Neuronal stem cell (in vitro differentiated cells): Measurements from ENCODE around the gene ELOVL1.

ENCODE experiments used
- DNase-seq: peaks from one replicate; pipeline ENCODE4 v3.0.0-alpha.2; 2013; ENCODE audit warnings: low spot score
- H2AFZ ChIP-seq: one replicate; pipeline ENCODE4 v1.6.1; 2013; ENCODE audit warnings: mild to moderate bottlenecking, low read length, inconsistent platforms
- H2AK5ac ChIP-seq: 2 replicates; pipeline ENCODE4 v1.6.1; 2013; ENCODE audit warnings: low read depth, mild to moderate bottlenecking, inconsistent platforms, low read length, moderate library complexity, mixed read lengths
- H2BK120ac ChIP-seq: 2 replicates; pipeline ENCODE4 v1.6.1; 2013; ENCODE audit warnings: low read depth, mild to moderate bottlenecking, inconsistent platforms, low read length, moderate library complexity, mixed read lengths
- H2BK12ac ChIP-seq: one replicate; pipeline ENCODE4 v1.6.1; 2013; ENCODE audit warnings: low read length, inconsistent platforms
- H2BK15ac ChIP-seq: 2 replicates; pipeline ENCODE4 v1.6.1; 2013; ENCODE audit warnings: mild to moderate bottlenecking, low read length, inconsistent platforms, mixed read lengths
- H2BK5ac ChIP-seq: one replicate; pipeline ENCODE4 v1.6.1; 2013; ENCODE audit warnings: inconsistent platforms, mild to moderate bottlenecking, low read length, moderate library complexity
- H3K14ac ChIP-seq: one replicate; pipeline ENCODE4 v1.6.1; 2013; ENCODE audit warnings: low read length, inconsistent platforms
- H3K18ac ChIP-seq: 2 replicates; pipeline ENCODE4 v1.6.1; 2013; ENCODE audit warnings: low read length, inconsistent platforms
- H3K23ac ChIP-seq: 2 replicates; pipeline ENCODE4 v1.6.1; 2013; ENCODE audit warnings: low read depth, mild to moderate bottlenecking, mixed read lengths, low read length, inconsistent platforms; ENCODE audit not compliant: poor library complexity
- H3K27ac ChIP-seq: replicated peaks from 3 replicates; pipeline ENCODE4 v1.5.1; 2013; ENCODE audit warnings: low read length, inconsistent platforms
- H3K27me3 ChIP-seq, 3 experiments: 2 replicates each; pipeline ENCODE4 v1.6.1; 2013; ENCODE audit warnings: low read length in 3 of 3, mild to moderate bottlenecking in 2 of 3, inconsistent platforms in 1 of 3, low read depth in 1 of 3, mixed read lengths in 1 of 3, moderate library complexity in 1 of 3; ENCODE audit not compliant: control insufficient read depth in 3 of 3, insufficient read depth in 3 of 3
- H3K36me3 ChIP-seq, 2 donors: replicated peaks in 1 of 2; 2 replicates each; pipeline ENCODE4 v1.6.1; 2013; ENCODE audit warnings: low read length in 2 of 2; ENCODE audit not compliant: control insufficient read depth in 2 of 2, insufficient read depth in 2 of 2
- H3K4ac ChIP-seq: 2 replicates; pipeline ENCODE4 v1.6.1; 2013; ENCODE audit warnings: inconsistent platforms, mild to moderate bottlenecking, low read length, moderate library complexity
- H3K4me1 ChIP-seq, 2 donors: 1 replicate in 1 of 2; 2 replicates in 1 of 2; pipeline ENCODE4 v1.6.1; 2013; ENCODE audit warnings: low read length in 2 of 2, low read depth in 1 of 2; ENCODE audit not compliant: control insufficient read depth in 2 of 2, insufficient read depth in 1 of 2
- H3K4me2 ChIP-seq: one replicate; pipeline ENCODE4 v1.6.1; 2013; ENCODE audit warnings: mild to moderate bottlenecking, low read length, inconsistent platforms; ENCODE audit not compliant: insufficient read depth, poor library complexity, severe bottlenecking
- H3K4me3 ChIP-seq, 2 donors: 2 replicates each; pipeline ENCODE4 v1.5.1; 2013; ENCODE audit warnings: low read length in 2 of 2, mild to moderate bottlenecking in 2 of 2, inconsistent platforms in 1 of 2, moderate library complexity in 1 of 2
- H3K79me1 ChIP-seq: one replicate; pipeline ENCODE4 v1.6.1; 2013; ENCODE audit warnings: low read depth, mild to moderate bottlenecking, inconsistent platforms, low read length, moderate library complexity
- H3K9ac ChIP-seq: one replicate; pipeline ENCODE4 v1.6.1; 2013; ENCODE audit warnings: mild to moderate bottlenecking, low read depth, low read length, inconsistent platforms; ENCODE audit not compliant: poor library complexity
- H3K9me3 ChIP-seq, 2 donors: replicated peaks in 1 of 2; 2 replicates each; pipeline versions ENCODE3 to v1.6.1; 2013; ENCODE audit warnings: low read length in 2 of 2, mild to moderate bottlenecking in 2 of 2, inconsistent platforms in 1 of 2, low read depth in 1 of 2, mixed read lengths in 1 of 2, moderate library complexity in 1 of 2; ENCODE audit not compliant: control insufficient read depth in 2 of 2, insufficient read depth in 1 of 2
- H4K8ac ChIP-seq: one replicate; pipeline ENCODE4 v1.6.1; 2013; ENCODE audit warnings: low read depth, mild to moderate bottlenecking, inconsistent platforms, low read length, moderate library complexity
- H4K91ac ChIP-seq: one replicate; pipeline ENCODE4 v1.6.1; 2013; ENCODE audit warnings: low read length, low read depth, mild to moderate bottlenecking, inconsistent platforms; ENCODE audit not compliant: poor library complexity
- WGBS, 2 donors: extraction: QIAGEN DNeasy Blood & Tissue Kit; methylation state at CpG; one replicate each; pipeline ENCODE4 v1.1.7; 2013; ENCODE audit warnings: missing lambda C conversion rate in 2 of 2, mixed read lengths in 1 of 2; ENCODE audit not compliant: insufficient read length in 2 of 2, insufficient replicate concordance in 1 of 2; ENCODE audit errors: extremely low coverage in 2 of 2; 5-methylcytosine and 5-hydroxymethylcytosine counted together

Gene ELOVL1

GRCh38 chr1:43317817-43318471 is 49.9 kb downstream of the ELOVL1 start:
- H4K91ac ChIP-seq, result peak overlapping the region; percentile 93
- H3K4me1 ChIP-seq, result peaks cover 0 to 5% of the 10 kb centered on the region in 2 donors
- H4K8ac ChIP-seq, result no peak overlapping the region
- no peak overlapping the region for H3K27ac ChIP-seq
- no peak overlapping the region for H3K9ac ChIP-seq
- H2AFZ ChIP-seq, result no peak overlapping the region
- H3K4me3 ChIP-seq, result no peak overlapping the region
- H2BK120ac ChIP-seq, result no peak overlapping the region
- H3K9me3 ChIP-seq, result no peaks in the 10 kb centered on the region
- H3K79me1 ChIP-seq, result no peaks in the 10 kb centered on the region
- H3K36me3 ChIP-seq, result no peaks in the 10 kb centered on the region
- H3K4me2 ChIP-seq, result no peak overlapping the region
- no peak overlapping the region for H3K14ac ChIP-seq
- peak overlapping the region; percentile 77 for H3K18ac ChIP-seq
- H3K4ac ChIP-seq, result no peak overlapping the region
- H2BK12ac ChIP-seq, result no peak overlapping the region
- no peak for DNase-seq
- no CpG with 5 or more reads among the region's 15 CpGs for WGBS, 2 donors
- no peak overlapping the region for H2AK5ac ChIP-seq
- no peak overlapping the region for H2BK15ac ChIP-seq
- H2BK5ac ChIP-seq, result no peak overlapping the region
- no peaks in the 10 kb centered on the region for H3K27me3 ChIP-seq
- peak overlapping the region; percentile 37 for H3K23ac ChIP-seq

GRCh38 chr1:43316738-43317520 is 50.9 kb downstream of the ELOVL1 start:
- WGBS, 2 donors, result no CpG with 5 or more reads among the region's 16 CpGs

GRCh38 chr1:43315963-43316737 is 51.7 kb downstream of the ELOVL1 start:
- Histone ChIP-seq H4K91ac (no peak overlapping the region), H2AFZ (no peak overlapping the region), H3K9me3 (no peaks in the 10 kb centered on the region), H2BK5ac (no peak overlapping the region), H3K27ac (no peak overlapping the region), H3K4ac (no peak overlapping the region), H3K4me1 (peaks cover 0 to 5% of the 10 kb centered on the region in 2 donors), H2BK12ac (no peak overlapping the region), H3K18ac (no peak overlapping the region), H3K23ac (no peak overlapping the region), H2AK5ac (no peak overlapping the region), H3K9ac (no peak overlapping the region), H3K4me2 (no peak overlapping the region), H3K4me3 (peak overlapping the region in 1 of 2 donors; percentile 34), H3K79me1 (no peaks in the 10 kb centered on the region), H4K8ac (no peak overlapping the region), H3K14ac (no peak overlapping the region), H2BK120ac (no peak overlapping the region), H3K27me3 (no peaks in the 10 kb centered on the region), H2BK15ac (no peak overlapping the region), H3K36me3 (no peaks in the 10 kb centered on the region)
- DNase-seq, result no peak
- no CpG with 5 or more reads among the region's 10 CpGs for WGBS, 2 donors

More at GRCh38 chr1:43316738-43317520, 50.9 kb downstream of the ELOVL1 start:
- no peak overlapping the region for H2BK5ac ChIP-seq
- no peak overlapping the region for H3K18ac ChIP-seq
- H4K91ac ChIP-seq, result no peak overlapping the region
- peaks cover 0 to 5% of the 10 kb centered on the region in 2 donors for H3K4me1 ChIP-seq
- no peaks in the 10 kb centered on the region for H3K36me3 ChIP-seq
- no peak overlapping the region for H3K4ac ChIP-seq
- H2BK120ac ChIP-seq, result no peak overlapping the region
- no peak overlapping the region for H3K9ac ChIP-seq
- no peaks in the 10 kb centered on the region for H3K27me3 ChIP-seq
- H4K8ac ChIP-seq, result no peak overlapping the region
- H2AFZ ChIP-seq, result no peak overlapping the region
- no peak overlapping the region for H2BK15ac ChIP-seq
- no peak overlapping the region for H2AK5ac ChIP-seq
- H3K14ac ChIP-seq, result no peak overlapping the region
- no peaks in the 10 kb centered on the region for H3K79me1 ChIP-seq
- no peaks in the 10 kb centered on the region for H3K9me3 ChIP-seq
- DNase-seq, result no peak
- H3K4me3 ChIP-seq, result no peak overlapping the region
- no peak overlapping the region for H3K27ac ChIP-seq
- H3K23ac ChIP-seq, result no peak overlapping the region
- no peak overlapping the region for H2BK12ac ChIP-seq
- no peak overlapping the region for H3K4me2 ChIP-seq

GRCh38 chr1:43315481-43315880 is 52.3 kb downstream of the ELOVL1 start:
- H2BK120ac ChIP-seq, result no peak overlapping the region
- H3K36me3 ChIP-seq, result no peaks in the 10 kb centered on the region
- H2BK15ac ChIP-seq, result no peak overlapping the region
- H2AK5ac ChIP-seq, result no peak overlapping the region
- H4K8ac ChIP-seq, result no peak overlapping the region
- no peak overlapping the region for H3K27ac ChIP-seq
- no peak overlapping the region for H3K9ac ChIP-seq
- no peak overlapping the region for H2BK5ac ChIP-seq
- H3K27me3 ChIP-seq, result no peaks in the 10 kb centered on the region
- no peak overlapping the region for H2AFZ ChIP-seq
- peaks cover 0 to 5% of the 10 kb centered on the region in 2 donors for H3K4me1 ChIP-seq
- WGBS, 2 donors, result no CpG with 5 or more reads among the region's 3 CpGs
- no peak for DNase-seq
- no peak overlapping the region for H3K23ac ChIP-seq
- H2BK12ac ChIP-seq, result no peak overlapping the region
- no peaks in the 10 kb centered on the region for H3K9me3 ChIP-seq
- H4K91ac ChIP-seq, result no peak overlapping the region
- no peak overlapping the region for H3K4me3 ChIP-seq
- no peak overlapping the region for H3K4ac ChIP-seq
- no peak overlapping the region for H3K4me2 ChIP-seq
- H3K14ac ChIP-seq, result no peak overlapping the region
- no peak overlapping the region for H3K18ac ChIP-seq
- H3K79me1 ChIP-seq, result no peaks in the 10 kb centered on the region
